Urothelium cell line (cell line): Measurements from ENCODE around the gene RECK.
"Not testable (repeated sequence)": the region's sequence is repeated elsewhere in the genome, so short reads cannot be mapped to it uniquely, and the experiment has no call there.

ENCODE experiments used
- DNase-seq: peaks from one replicate; pipeline ENCODE4 v3.0.0; 2011; ENCODE audit warnings: low spot score, mixed read lengths
- FAIRE-seq: peaks from 2 replicates; lab custom pipeline; 2011; peaks lifted over from hg19 to GRCh38; lab: Jason Lieb, UNC

The RECK gene

DNA sequence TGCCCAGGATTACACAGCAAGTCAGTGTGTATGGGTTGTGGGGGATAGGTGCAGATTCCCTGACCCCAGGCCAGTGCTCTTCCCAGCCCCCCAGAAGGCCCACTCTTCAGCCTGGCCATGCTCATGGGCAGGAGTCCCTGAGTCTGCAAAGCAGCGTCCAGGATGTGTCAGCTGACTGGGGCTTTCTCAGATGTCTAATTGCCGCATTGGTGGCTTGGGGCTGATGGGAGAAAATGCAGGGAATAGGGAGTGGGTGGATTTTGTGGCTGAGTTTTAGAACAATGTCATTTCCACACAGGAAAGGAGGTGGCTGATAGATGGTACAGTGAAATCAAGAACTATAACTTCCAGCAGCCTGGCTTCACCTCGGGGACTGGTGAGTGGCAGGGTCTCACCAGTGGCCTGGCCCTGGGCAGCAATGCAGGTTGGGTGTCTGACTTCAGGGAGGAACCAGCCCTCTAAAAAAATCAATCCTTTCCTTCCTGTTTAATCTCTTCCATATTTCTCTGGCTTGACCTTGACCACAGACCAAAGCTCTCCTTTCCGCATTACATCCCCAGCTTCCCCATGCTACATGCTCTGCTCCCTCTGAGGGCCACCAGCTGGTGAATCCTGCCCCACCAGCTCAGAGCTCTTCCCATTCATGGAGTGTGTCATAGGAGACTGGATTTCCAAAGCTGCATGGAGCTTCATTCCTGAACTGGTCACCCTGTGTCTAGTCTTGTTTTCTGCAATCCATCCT lies 114.0 kb downstream of the RECK start:
- FAIRE-seq (peak; percentile 59), DNase-seq (no peak)

- DNase-seq (peak; percentile 57), FAIRE-seq (no peak)
Observed at GRCh38 chr9:36151316-36152210, 114.8 kb downstream of the RECK start.

- DNase-seq (no peak), FAIRE-seq (no peak)
Observed at GRCh38 chr9:36152741-36153438, 116.2 kb downstream of the RECK start.

DNA sequence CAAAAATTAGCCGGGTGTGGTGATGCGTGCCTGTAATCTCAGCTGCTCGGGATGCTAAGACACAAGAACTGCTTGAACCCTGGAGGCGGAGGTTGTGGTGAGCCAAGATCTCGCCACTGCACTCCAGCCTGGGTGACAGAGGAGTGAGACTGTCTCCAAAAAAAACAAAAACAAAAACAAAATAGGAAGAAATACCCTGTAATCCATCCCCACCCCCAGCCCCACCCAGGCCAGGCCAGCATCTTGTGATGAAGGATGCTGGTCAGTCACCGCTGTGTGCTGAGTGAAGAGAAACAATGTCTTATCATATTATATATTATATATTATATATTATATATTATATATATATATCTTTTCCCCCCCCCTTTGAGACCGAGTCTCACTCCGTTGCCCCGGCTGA lies 117.0 kb downstream of the RECK start:
- FAIRE-seq: no peak
- DNase-seq: no peak

GRCh38 chr9:36154331-36154952 lies 117.7 kb downstream of the RECK start:
- FAIRE-seq (no peak), DNase-seq (no peak)

GRCh38 chr9:36156116-36156515 lies 119.4 kb downstream of the RECK start:
- FAIRE-seq (no peak), DNase-seq (no peak)

GRCh38 chr9:36158122-36158521 lies 121.4 kb downstream of the RECK start:
- DNase-seq (no peak), FAIRE-seq (no peak)

GRCh38 chr9:36158917-36159316 lies 122.2 kb downstream of the RECK start:
- FAIRE-seq (no peak), DNase-seq (no peak)

- not testable (repeated sequence) for DNase-seq, FAIRE-seq
Observed at GRCh38 chr9:36159509-36159908, 122.8 kb downstream of the RECK start.

GRCh38 chr9:36160126-36160525 lies 123.4 kb downstream of the RECK start:
- not testable (repeated sequence) for DNase-seq, FAIRE-seq

GRCh38 chr9:36161187-36161586 lies 124.5 kb downstream of the RECK start:
- no peak for DNase-seq
- no peak for FAIRE-seq

DNA sequence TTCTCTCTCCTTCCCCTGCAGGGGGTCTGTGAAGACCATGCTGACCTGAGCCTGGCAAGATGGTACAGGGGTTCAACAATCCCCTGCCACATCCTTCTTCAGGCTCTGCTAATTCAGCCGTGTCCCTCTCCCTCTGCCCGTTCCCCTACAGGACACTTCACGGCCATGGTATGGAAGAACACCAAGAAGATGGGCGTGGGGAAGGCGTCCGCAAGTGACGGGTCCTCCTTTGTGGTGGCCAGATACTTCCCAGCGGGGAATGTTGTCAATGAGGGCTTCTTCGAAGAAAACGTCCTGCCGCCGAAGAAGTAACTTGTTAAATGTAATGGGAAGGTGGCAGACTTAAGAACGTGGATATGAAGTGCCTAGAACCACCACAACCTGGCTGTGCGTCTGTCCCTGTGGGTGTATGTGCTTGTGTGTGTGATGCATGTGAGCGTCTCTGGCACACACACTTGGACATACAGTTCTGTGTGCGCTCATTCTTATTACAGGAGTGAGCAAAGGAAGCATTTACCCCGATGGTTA lies 125.6 kb downstream of the RECK start:
- FAIRE-seq: no peak
- DNase-seq: no peak

DNA sequence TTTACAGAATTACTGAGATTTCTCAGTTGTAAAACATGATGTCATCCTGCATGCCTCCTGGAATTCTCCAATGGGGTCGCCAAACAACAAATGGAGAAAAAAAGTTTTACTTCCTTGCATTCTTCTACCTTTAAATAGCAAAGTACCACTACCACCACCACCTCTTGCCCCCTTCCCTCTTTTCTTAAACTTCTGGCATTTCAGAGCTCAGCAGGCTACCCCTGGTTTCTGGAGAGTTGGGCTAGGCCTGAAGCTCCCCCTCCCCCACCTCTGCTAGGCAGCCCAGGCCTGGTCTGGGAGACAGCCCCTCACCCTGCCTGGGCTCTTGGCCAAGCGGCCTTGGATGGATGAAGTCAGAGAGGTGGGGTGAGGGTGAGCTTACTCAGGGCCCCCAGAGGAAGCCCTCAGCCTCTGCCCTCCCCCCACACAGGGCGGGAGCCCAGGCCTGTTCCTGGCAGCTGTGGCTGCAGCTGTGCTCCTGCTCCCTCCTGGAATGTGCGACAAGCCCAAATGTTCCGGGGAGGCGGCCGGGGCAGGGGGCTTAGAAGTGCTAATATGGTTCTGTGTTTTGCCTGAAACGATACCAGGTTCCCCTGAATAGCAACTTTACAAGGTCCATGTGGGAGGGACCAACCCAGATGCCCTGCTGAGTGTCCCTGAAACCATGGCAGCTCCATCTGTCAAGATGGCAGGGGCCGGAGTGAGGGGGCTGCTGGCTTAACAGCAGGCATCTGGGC lies 126.5 kb downstream of the RECK start:
- FAIRE-seq (peak; percentile 44), DNase-seq (peak; percentile 92)

- FAIRE-seq: no peak
- peak; percentile 49 for DNase-seq
Observed at GRCh38 chr9:36163786-36164170, 127.1 kb downstream of the RECK start.

DNA sequence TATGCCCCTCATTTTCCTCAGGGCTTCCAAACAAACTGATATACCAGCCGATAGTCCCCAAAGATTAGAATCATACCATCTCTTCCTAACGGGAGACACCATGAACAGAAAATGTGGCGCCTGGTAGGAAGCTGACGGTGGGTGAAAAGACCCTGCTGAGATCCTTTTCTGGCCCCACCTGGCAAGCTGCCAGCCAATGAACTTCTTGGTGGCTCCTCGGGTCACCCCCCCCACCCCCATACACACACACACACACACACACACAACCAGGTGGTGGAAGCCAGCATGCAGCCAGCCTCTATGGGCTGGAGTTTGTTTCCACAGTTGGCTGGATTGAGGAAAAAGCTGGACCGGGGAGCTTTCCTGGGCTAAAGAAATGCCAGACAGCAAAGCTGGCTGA lies 127.7 kb downstream of the RECK start:
- FAIRE-seq: no peak
- DNase-seq: no peak

GRCh38 chr9:36164989-36165388 lies 128.3 kb downstream of the RECK start:
- FAIRE-seq (peak; percentile 42), DNase-seq (no peak)

DNA sequence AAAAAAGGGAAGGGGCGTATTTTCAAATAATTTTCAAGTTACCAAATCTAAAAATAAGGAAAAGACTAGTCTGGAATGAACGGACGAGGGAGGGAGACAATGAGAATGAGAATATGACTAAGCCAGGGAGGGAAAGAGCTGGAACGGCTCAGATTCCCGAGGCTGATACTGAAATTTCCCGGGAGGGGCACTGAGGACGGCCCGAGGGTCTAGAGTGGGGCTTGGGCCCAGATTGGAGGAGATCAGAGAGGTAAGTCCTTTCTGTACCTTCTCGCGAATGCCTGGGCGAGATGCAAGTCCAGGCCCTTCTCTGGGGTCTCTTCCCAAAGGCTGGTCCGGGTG lies 129.1 kb downstream of the RECK start:
- FAIRE-seq (no peak), DNase-seq (no peak)

- DNase-seq (peak; percentile 93), FAIRE-seq (peak; percentile 93)
Observed at GRCh38 chr9:36166168-36166927, 129.6 kb downstream of the RECK start.

DNA sequence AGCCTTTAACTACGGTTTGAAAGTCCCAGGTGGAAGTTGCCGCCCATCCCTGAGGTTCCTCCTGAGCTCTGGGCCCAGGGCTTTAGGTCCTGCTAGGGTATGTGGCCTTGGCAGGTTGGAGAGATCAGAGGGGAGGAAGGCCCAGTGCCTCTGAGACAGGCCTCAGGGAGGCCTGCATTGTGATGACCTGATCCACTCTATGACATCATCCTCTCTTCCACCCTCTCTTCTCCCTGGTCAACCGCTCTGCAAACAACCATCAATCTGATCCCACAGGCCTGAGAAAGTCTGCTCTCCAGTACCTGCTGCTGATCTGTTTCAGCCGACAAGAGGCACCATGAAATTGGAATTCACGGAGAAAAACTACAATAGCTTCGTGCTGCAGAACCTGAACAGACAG lies 132.5 kb downstream of the RECK start, which contains the start of gene CCIN:
Gene CCIN (plus strand): TSS at position 223 of the 400 bp plus-strand sequence. CDS start 115 bp downstream, at position 338.
- FAIRE-seq: no peak
- DNase-seq: no peak
